ENCODE data around the gene DEFB131B. TPM values are rescaled to one million over a fixed set of nuclear protein-coding genes. Genes with fewer than 3 reads are reported as not detected.
"Not testable (repeated sequence)": the region's sequence is repeated elsewhere in the genome, so short reads cannot be mapped to it uniquely, and the experiment has no call there.

The DEFB131B gene
- total RNA-seq = not detected

GRCh38 chr11:71878059-71878458 lies at the start of gene DEFB131B:
Gene DEFB131B, plus strand, starts transcription at chr11:71878453. Its CDS starts 0 bp downstream, at chr11:71878453.
- peaks cover 0 to 29% (median 0%) of the 10 kb centered on the region in 3 donors for H3K36me3 ChIP-seq
- WGBS, 2 donors = 86 to 88% methylated on average over 1 of the region's 1 CpG
- H3K4me3 ChIP-seq; H3K27me3 ChIP-seq; H3K27ac ChIP-seq; DNase-seq (ENCODE audit: low spot score in 2 of 2); H3K9me3 ChIP-seq; H3K4me1 ChIP-seq: not testable (repeated sequence)

GRCh38 chr11:71829247-71829646 lies 49.0 kb upstream of the DEFB131B start:
- not testable (repeated sequence) for H3K9me3 ChIP-seq; H3K27ac ChIP-seq; H3K4me1 ChIP-seq; DNase-seq (ENCODE audit: low spot score in 2 of 2); H3K36me3 ChIP-seq; H3K27me3 ChIP-seq; H3K4me3 ChIP-seq
- 93 to 99% methylated on average over 3 of the region's 3 CpGs for WGBS, 2 donors

- not testable (repeated sequence) for H3K9me3 ChIP-seq; DNase-seq (ENCODE audit: low spot score in 2 of 2)
- WGBS, 2 donors = 80 to 85% methylated on average over 3 of the region's 3 CpGs
Measured at GRCh38 chr11:71829686-71830085, 48.6 kb upstream of the DEFB131B start.

GRCh38 chr11:71832811-71833210 lies 45.4 kb upstream of the DEFB131B start, which contains the start of gene DEFB108B:
Gene DEFB108B, plus strand, starts transcription at chr11:71833200. Its CDS starts 0 bp downstream, at chr11:71833200.
- not testable (repeated sequence) for H3K4me1 ChIP-seq; H3K27me3 ChIP-seq; DNase-seq (ENCODE audit: low spot score in 2 of 2); H3K27ac ChIP-seq; H3K9me3 ChIP-seq; H3K36me3 ChIP-seq; H3K4me3 ChIP-seq
- 0% methylated on average over 1 of the region's 1 CpG for WGBS, 2 donors

More at GRCh38 chr11:71829686-71830085, 48.6 kb upstream of the DEFB131B start:
- H3K27ac ChIP-seq, H3K4me3 ChIP-seq, H3K36me3 ChIP-seq, H3K4me1 ChIP-seq, H3K27me3 ChIP-seq: not testable (repeated sequence)

- WGBS, 2 donors = 77 to 86% methylated on average over 6 of the region's 6 CpGs
Measured at GRCh38 chr11:71842720-71843119, 35.5 kb upstream of the DEFB131B start.

GRCh38 chr11:71843355-71843754 lies 34.9 kb upstream of the DEFB131B start:
- 88 to 94% methylated on average over 4 of the region's 4 CpGs for WGBS, 2 donors
- not testable (repeated sequence) for H3K9me3 ChIP-seq

More at GRCh38 chr11:71842720-71843119, 35.5 kb upstream of the DEFB131B start:
- not testable (repeated sequence) for H3K9me3 ChIP-seq; H3K27me3 ChIP-seq; DNase-seq (ENCODE audit: low spot score in 2 of 2); H3K36me3 ChIP-seq; H3K4me1 ChIP-seq; H3K27ac ChIP-seq; H3K4me3 ChIP-seq

GRCh38 chr11:71843858-71844257 lies 34.4 kb upstream of the DEFB131B start:
- TF ChIP-seq EP300 (IDR thresholded peaks at IDR 0.05) = no peak
- TF ChIP-seq POLR2A (IDR thresholded peaks at IDR 0.05) = no peak
- TF ChIP-seq CTCF (IDR thresholded peaks at IDR 0.05) = no peak
- no peak overlapping the region for H3K27ac ChIP-seq
- no peaks in the 10 kb centered on the region for H3K36me3 ChIP-seq
- no peaks in the 10 kb centered on the region for H3K9me3 ChIP-seq
- no peak for DNase-seq (ENCODE audit: low spot score in 2 of 2)
- H3K4me3 ChIP-seq = no peak overlapping the region
- 63 to 70% methylated on average over 9 to 10 of the region's 15 CpGs for WGBS, 2 donors
- no peaks in the 10 kb centered on the region for H3K4me1 ChIP-seq
- no peaks in the 10 kb centered on the region for H3K27me3 ChIP-seq

More at GRCh38 chr11:71843355-71843754, 34.9 kb upstream of the DEFB131B start:
- H3K27me3 ChIP-seq; H3K27ac ChIP-seq; DNase-seq (ENCODE audit: low spot score in 2 of 2); H3K4me1 ChIP-seq; H3K36me3 ChIP-seq; H3K4me3 ChIP-seq: not testable (repeated sequence)

- not testable (repeated sequence) for H3K36me3 ChIP-seq; H3K9me3 ChIP-seq; H3K4me3 ChIP-seq; H3K4me1 ChIP-seq; H3K27me3 ChIP-seq; DNase-seq (ENCODE audit: low spot score in 2 of 2); H3K27ac ChIP-seq
- 94% methylated on average over 2 of the region's 2 CpGs for WGBS, 2 donors
Measured at GRCh38 chr11:71853895-71854294, 24.4 kb upstream of the DEFB131B start.

- H3K4me3 ChIP-seq; H3K4me1 ChIP-seq; H3K27ac ChIP-seq; H3K36me3 ChIP-seq; H3K27me3 ChIP-seq; DNase-seq (ENCODE audit: low spot score in 2 of 2); H3K9me3 ChIP-seq: not testable (repeated sequence)
- 65 to 78% methylated on average over 2 of the region's 2 CpGs for WGBS, 2 donors
Measured at GRCh38 chr11:71855880-71856279, 22.4 kb upstream of the DEFB131B start.

GRCh38 chr11:71860835-71861234 lies 17.4 kb upstream of the DEFB131B start:
- H3K36me3 ChIP-seq; H3K27me3 ChIP-seq; H3K4me1 ChIP-seq; H3K27ac ChIP-seq; H3K4me3 ChIP-seq; DNase-seq (ENCODE audit: low spot score in 2 of 2); H3K9me3 ChIP-seq: not testable (repeated sequence)
- 92 to 95% methylated on average over 3 of the region's 3 CpGs for WGBS, 2 donors
